Measurements from ENCODE around the gene AGBL4.

DNA sequence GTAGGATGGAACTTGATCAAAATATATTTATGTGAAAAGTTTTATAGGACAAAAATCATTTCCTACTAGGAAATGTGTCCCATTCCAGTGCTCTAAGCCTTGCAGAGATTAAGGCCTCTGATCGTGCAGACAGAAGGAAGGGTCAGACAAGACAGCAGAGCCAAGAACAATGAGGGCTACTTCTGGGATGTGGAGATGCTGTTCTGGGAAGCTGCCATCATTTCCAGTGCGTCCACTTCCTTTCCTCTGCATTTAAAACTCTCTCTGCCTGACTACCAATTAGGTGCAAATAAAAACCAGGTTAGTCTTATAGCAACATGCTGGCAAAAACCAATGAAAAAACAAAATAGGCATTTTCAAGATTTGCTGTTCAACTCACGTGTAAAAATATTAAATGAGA, 1283.1 kb downstream of the AGBL4 start:
- TF ChIP-seq CTCF (optimal IDR thresholded peaks at IDR 0.05 in 1 of 3, IDR thresholded peaks at IDR 0.05 in 1 of 3, conservative IDR thresholded peaks at IDR 0.05 in 1 of 3; ENCODE audit: extremely low read depth in 1 of 3, insufficient read depth in 2 of 3, low read length in 3 of 3) (no peak), EZH2 (IDR thresholded peaks at IDR 0.05; ENCODE audit: low read length) (no peak)

Measured in keratinocyte (primary cell).